ENCODE data around the gene BRINP1. TPM values are rescaled to one million over a fixed set of nuclear protein-coding genes. Genes with fewer than 3 reads are reported as not detected.

The BRINP1 gene
- total RNA-seq, 1 donor from 2014 or later: 1.5 TPM

GRCh38 chr9:119284587-119285337 is 84.5 kb downstream of the BRINP1 start:
- Histone ChIP-seq H3K4me1 (no peaks in the 10 kb centered on the region), H3K4me3 (no peak overlapping the region), H3K9me3 (no peaks in the 10 kb centered on the region), H3K27me3 (ENCODE audit: low read depth) (no peaks in the 10 kb centered on the region), H3K36me3 (no peaks in the 10 kb centered on the region), H3K27ac (no peak overlapping the region)
- intact Hi-C loops (cut with DNase I): no loop called here
- DNase-seq (no peak), ATAC-seq (no peak)
- TF ChIP-seq, protein P1, sequence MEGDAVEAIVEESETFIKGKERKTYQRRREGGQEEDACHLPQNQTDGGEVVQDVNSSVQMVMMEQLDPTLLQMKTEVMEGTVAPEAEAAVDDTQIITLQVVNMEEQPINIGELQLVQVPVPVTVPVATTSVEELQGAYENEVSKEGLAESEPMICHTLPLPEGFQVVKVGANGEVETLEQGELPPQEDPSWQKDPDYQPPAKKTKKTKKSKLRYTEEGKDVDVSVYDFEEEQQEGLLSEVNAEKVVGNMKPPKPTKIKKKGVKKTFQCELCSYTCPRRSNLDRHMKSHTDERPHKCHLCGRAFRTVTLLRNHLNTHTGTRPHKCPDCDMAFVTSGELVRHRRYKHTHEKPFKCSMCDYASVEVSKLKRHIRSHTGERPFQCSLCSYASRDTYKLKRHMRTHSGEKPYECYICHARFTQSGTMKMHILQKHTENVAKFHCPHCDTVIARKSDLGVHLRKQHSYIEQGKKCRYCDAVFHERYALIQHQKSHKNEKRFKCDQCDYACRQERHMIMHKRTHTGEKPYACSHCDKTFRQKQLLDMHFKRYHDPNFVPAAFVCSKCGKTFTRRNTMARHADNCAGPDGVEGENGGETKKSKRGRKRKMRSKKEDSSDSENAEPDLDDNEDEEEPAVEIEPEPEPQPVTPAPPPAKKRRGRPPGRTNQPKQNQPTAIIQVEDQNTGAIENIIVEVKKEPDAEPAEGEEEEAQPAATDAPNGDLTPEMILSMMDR (IDR thresholded peaks at IDR 0.05): no peak

DNA sequence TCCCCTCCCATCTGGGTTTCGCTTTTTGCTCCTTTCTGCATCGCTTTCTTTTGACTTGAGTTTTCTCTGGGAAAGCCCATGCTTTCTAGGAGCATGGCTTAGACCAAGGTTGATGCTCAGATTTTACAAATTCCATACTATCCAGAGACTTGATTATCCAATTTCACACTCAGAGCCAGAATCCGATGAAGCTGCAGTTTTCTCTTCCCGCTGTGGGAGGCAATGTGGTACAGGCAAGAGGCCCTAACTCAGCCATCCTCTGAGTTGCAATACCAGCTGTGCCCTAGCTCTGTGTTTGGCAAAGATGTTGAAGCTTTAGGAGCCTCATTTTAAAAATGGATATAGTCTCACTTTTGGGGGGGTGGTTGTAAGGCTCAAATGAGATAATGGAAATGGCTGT is 85.1 kb downstream of the BRINP1 start:
- Histone ChIP-seq H3K4me1 (no peaks in the 10 kb centered on the region), H3K36me3 (no peaks in the 10 kb centered on the region), H3K27ac (no peak overlapping the region), H3K4me3 (no peak overlapping the region), H3K9me3 (no peaks in the 10 kb centered on the region), H3K27me3 (ENCODE audit: low read depth) (no peaks in the 10 kb centered on the region)
- DNase-seq: no peak
- TF ChIP-seq, protein P1 (IDR thresholded peaks at IDR 0.05): no peak
- intact Hi-C loops (cut with DNase I): no loop called here
- ATAC-seq: no peak

GRCh38 chr9:119283078-119283794 is 86.0 kb downstream of the BRINP1 start:
- Histone ChIP-seq H3K4me1 (no peaks in the 10 kb centered on the region), H3K4me3 (no peak overlapping the region), H3K27me3 (ENCODE audit: low read depth) (no peaks in the 10 kb centered on the region), H3K27ac (no peak overlapping the region), H3K36me3 (no peaks in the 10 kb centered on the region), H3K9me3 (no peaks in the 10 kb centered on the region)
- ATAC-seq (peak; percentile 21 to 35), DNase-seq (no peak)
- TF ChIP-seq, protein P1 (IDR thresholded peaks at IDR 0.05): no peak
- intact Hi-C loops (cut with DNase I): no loop called here

GRCh38 chr9:119282476-119283077 is 86.7 kb downstream of the BRINP1 start:
- no peaks in the 10 kb centered on the region for H3K9me3 ChIP-seq
- no peaks in the 10 kb centered on the region for H3K4me1 ChIP-seq
- no peak overlapping the region for H3K4me3 ChIP-seq
- no peak for ATAC-seq
- TF ChIP-seq, protein P1 (IDR thresholded peaks at IDR 0.05): no peak
- intact Hi-C loops (cut with DNase I): no loop called here
- no peak overlapping the region for H3K27ac ChIP-seq
- H3K27me3 ChIP-seq (ENCODE audit: low read depth): no peaks in the 10 kb centered on the region
- H3K36me3 ChIP-seq: no peaks in the 10 kb centered on the region
- no peak for DNase-seq

GRCh38 chr9:119280740-119281485 is 88.3 kb downstream of the BRINP1 start:
- intact Hi-C loops (cut with DNase I): no loop called here
- no peak overlapping the region for H3K27ac ChIP-seq
- no peaks in the 10 kb centered on the region for H3K27me3 ChIP-seq (ENCODE audit: low read depth)
- H3K9me3 ChIP-seq: no peaks in the 10 kb centered on the region
- no peaks in the 10 kb centered on the region for H3K36me3 ChIP-seq
- no peak for DNase-seq
- H3K4me3 ChIP-seq: no peak overlapping the region
- no peak for ATAC-seq
- H3K4me1 ChIP-seq: no peaks in the 10 kb centered on the region
- TF ChIP-seq, protein P1 (IDR thresholded peaks at IDR 0.05): no peak
